Measurements from ENCODE around the gene RRAGC.

The RRAGC gene, protein sequence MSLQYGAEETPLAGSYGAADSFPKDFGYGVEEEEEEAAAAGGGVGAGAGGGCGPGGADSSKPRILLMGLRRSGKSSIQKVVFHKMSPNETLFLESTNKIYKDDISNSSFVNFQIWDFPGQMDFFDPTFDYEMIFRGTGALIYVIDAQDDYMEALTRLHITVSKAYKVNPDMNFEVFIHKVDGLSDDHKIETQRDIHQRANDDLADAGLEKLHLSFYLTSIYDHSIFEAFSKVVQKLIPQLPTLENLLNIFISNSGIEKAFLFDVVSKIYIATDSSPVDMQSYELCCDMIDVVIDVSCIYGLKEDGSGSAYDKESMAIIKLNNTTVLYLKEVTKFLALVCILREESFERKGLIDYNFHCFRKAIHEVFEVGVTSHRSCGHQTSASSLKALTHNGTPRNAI

DNA sequence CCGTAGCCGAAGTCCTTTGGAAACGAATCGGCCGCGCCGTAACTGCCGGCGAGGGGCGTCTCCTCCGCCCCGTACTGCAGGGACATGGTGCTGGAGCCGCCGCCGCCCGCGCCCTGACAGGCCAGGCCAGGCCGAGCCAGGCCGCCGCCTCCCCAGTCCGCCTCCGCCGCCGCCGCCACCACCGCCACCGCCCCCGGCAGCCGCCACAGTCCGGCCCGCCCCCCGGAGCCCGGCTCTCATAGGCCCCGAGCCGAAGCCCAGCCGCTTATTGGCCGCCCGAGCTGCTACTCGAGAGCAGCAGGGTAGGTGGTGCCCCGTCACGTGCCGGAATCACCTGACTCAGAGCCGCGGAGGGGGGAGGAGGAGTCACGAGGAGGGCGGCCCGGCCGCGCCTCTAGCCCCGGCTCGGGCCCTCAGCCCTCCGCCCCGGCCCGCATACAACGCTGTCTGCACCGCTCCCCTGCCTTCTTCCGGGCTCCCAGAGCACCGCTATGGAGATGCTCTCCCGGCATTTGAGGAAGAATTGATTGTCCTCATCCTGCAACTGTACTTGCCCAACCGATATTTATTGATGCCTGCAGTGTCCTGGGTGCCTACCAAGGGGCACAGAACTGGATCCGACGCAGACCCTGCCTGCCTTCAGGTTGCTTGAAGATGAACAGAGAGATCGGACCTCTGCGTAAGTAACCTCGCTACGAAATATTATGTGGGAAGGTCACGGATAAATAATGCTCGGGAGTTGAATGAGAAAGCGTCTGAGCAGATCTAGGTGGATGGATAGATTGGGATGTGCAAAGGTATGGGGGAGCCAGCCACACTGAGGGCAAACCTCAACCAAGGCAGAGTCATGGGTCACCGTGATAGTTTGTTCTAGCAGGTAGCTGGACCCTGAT is at the start of gene RRAGC:
TSS of gene RRAGC (minus strand) at position 212 of the 893 bp plus-strand sequence. CDS start at position 86, 126 bp downstream.
- peak; percentile 99 for DNase-seq (ENCODE audit: low spot score)
- ATAC-seq (ENCODE audit: low read depth): peak; percentile 95
- Histone ChIP-seq H3K9me3 (ENCODE audit: severe bottlenecking) (no peaks in the 10 kb centered on the region), H3K4me1 (ENCODE audit: insufficient read depth, poor library complexity, severe bottlenecking) (peaks cover 3% of the 10 kb centered on the region), H3K27ac (ENCODE audit: poor library complexity, severe bottlenecking) (peak within 1 kb of the TSS; percentile 55), H3K27me3 (ENCODE audit: insufficient read depth, poor library complexity, severe bottlenecking) (no peaks in the 10 kb centered on the region), H3K36me3 (ENCODE audit: low read depth) (peaks cover 48% of the 10 kb centered on the region), H3K4me3 (ENCODE audit: severe bottlenecking) (peak within 1 kb of the TSS; percentile 74)
- TF ChIP-seq, protein P1, sequence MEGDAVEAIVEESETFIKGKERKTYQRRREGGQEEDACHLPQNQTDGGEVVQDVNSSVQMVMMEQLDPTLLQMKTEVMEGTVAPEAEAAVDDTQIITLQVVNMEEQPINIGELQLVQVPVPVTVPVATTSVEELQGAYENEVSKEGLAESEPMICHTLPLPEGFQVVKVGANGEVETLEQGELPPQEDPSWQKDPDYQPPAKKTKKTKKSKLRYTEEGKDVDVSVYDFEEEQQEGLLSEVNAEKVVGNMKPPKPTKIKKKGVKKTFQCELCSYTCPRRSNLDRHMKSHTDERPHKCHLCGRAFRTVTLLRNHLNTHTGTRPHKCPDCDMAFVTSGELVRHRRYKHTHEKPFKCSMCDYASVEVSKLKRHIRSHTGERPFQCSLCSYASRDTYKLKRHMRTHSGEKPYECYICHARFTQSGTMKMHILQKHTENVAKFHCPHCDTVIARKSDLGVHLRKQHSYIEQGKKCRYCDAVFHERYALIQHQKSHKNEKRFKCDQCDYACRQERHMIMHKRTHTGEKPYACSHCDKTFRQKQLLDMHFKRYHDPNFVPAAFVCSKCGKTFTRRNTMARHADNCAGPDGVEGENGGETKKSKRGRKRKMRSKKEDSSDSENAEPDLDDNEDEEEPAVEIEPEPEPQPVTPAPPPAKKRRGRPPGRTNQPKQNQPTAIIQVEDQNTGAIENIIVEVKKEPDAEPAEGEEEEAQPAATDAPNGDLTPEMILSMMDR (IDR thresholded peaks at IDR 0.05; ENCODE audit: poor library complexity, severe bottlenecking): no peak

DNA sequence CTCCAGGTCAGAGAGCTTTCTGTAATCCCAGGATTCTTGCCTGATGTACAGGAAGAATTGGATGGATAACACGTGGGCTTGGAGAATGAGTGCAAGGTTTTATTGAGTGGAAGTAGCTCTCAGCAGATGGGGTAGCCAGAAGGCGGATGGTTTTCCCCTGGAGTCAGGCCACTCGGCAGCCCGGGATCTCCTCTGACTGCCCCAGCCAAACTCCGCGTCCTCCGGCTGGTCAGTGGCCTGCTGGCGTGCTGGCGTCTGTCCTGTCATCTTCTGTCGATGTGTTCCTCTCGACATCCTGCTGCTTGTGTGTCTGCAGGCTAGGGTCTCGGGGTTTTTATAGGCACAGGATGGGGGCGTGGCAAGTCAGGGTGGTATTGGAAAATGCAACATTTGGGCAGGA is 49.2 kb upstream of the RRAGC start:
- H3K27ac ChIP-seq (ENCODE audit: poor library complexity, severe bottlenecking): no peak overlapping the region
- no peaks in the 10 kb centered on the region for H3K9me3 ChIP-seq (ENCODE audit: severe bottlenecking)
- H3K4me3 ChIP-seq (ENCODE audit: severe bottlenecking): no peak overlapping the region
- TF ChIP-seq, protein P1 (IDR thresholded peaks at IDR 0.05; ENCODE audit: poor library complexity, severe bottlenecking): no peak
- DNase-seq (ENCODE audit: low spot score) (no peak), ATAC-seq (ENCODE audit: low read depth) (no peak)
- H3K27me3 ChIP-seq (ENCODE audit: insufficient read depth, poor library complexity, severe bottlenecking): no peaks in the 10 kb centered on the region
- H3K36me3 ChIP-seq (ENCODE audit: low read depth): no peaks in the 10 kb centered on the region
- H3K4me1 ChIP-seq (ENCODE audit: insufficient read depth, poor library complexity, severe bottlenecking): no peaks in the 10 kb centered on the region

DNA sequence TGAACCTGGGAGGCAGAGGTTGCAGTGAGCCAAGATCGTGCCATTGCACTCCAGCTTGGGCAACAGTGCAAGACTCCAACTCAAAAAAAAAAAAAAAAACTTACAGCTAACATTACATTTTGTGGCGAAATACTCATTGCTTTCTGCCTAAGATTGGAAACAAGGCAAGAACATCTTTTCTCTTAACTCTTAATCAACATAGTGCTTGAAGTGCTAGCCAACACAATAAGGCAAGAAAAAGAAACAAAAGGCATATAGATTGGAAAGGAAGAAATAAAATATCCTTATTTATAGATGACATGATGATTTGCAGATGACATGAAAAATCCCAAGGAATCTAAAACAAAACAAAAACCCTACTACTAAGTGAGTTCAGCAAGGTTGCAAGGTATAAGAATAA is 46.4 kb upstream of the RRAGC start:
- ATAC-seq (ENCODE audit: low read depth) (no peak), DNase-seq (ENCODE audit: low spot score) (no peak)
- TF ChIP-seq, protein P1 (IDR thresholded peaks at IDR 0.05; ENCODE audit: poor library complexity, severe bottlenecking): no peak
- no peaks in the 10 kb centered on the region for H3K36me3 ChIP-seq (ENCODE audit: low read depth)
- H3K27me3 ChIP-seq (ENCODE audit: insufficient read depth, poor library complexity, severe bottlenecking): no peaks in the 10 kb centered on the region
- no peak overlapping the region for H3K4me3 ChIP-seq (ENCODE audit: severe bottlenecking)
- no peaks in the 10 kb centered on the region for H3K9me3 ChIP-seq (ENCODE audit: severe bottlenecking)
- H3K4me1 ChIP-seq (ENCODE audit: insufficient read depth, poor library complexity, severe bottlenecking): no peaks in the 10 kb centered on the region
- H3K27ac ChIP-seq (ENCODE audit: poor library complexity, severe bottlenecking): no peak overlapping the region

DNA sequence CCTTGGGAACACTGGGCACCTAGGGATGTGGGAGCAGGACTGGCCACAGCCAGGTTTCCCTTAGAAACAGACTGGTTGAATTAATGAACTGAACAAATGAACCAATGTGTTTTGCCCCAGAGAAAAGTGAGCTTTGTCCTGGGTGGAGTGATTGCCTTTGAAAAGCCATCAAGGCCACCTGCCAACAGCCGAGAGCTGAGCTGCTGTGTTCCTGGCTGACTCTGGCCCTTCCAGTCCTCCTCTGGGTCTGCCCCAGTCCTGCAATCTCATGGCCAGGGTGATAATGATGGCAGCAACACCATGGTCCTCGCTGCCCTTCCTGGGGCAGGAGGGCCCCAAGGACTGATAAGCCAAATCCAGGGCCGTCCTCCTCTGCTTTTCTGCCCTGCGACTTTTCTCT is 40.0 kb upstream of the RRAGC start:
- no peaks in the 10 kb centered on the region for H3K9me3 ChIP-seq (ENCODE audit: severe bottlenecking)
- H3K36me3 ChIP-seq (ENCODE audit: low read depth): no peaks in the 10 kb centered on the region
- peaks cover 7% of the 10 kb centered on the region for H3K4me1 ChIP-seq (ENCODE audit: insufficient read depth, poor library complexity, severe bottlenecking)
- no peak overlapping the region for H3K4me3 ChIP-seq (ENCODE audit: severe bottlenecking)
- H3K27ac ChIP-seq (ENCODE audit: poor library complexity, severe bottlenecking): no peak overlapping the region
- no peak for ATAC-seq (ENCODE audit: low read depth)
- DNase-seq (ENCODE audit: low spot score): no peak
- TF ChIP-seq, protein P1 (IDR thresholded peaks at IDR 0.05; ENCODE audit: poor library complexity, severe bottlenecking): no peak
- no peaks in the 10 kb centered on the region for H3K27me3 ChIP-seq (ENCODE audit: insufficient read depth, poor library complexity, severe bottlenecking)

All from RWPE2 (cell line).